K562 (cell line): ENCODE measurements around the gene CCDC194. TPM values are rescaled to one million over a fixed set of nuclear protein-coding genes. Genes with fewer than 3 reads are reported as not detected.

Experiments
- CREBBP ChIP-seq: IDR thresholded peaks from one replicate; pipeline ENCODE4 v1.6.1; 2012; ENCODE audit warnings: low read depth, mild to moderate bottlenecking, control low read depth, inconsistent platforms, low read length
- CSDE1 ChIP-seq, 2 experiments: fragments of 450-650 bp; IDR thresholded peaks; 2 replicates each; pipeline ENCODE4 v1.6.1; 2016; ENCODE audit warnings: mild to moderate bottlenecking in 1 of 2
- FIP1L1 ChIP-seq: fragments of 200-400 bp; formaldehyde crosslinking; IDR thresholded peaks from 2 replicates; pipeline ENCODE4 v1.6.1; 2018; ENCODE audit warnings: mild to moderate bottlenecking, low read depth, low read length; ENCODE audit not compliant: poor library complexity, severe bottlenecking
- GTF2A2 ChIP-seq: IDR thresholded peaks from 2 replicates; pipeline ENCODE4 v1.6.1; 2016; ENCODE audit warnings: mild to moderate bottlenecking, missing genetic modification characterization, missing compliant biosample characterization
- HDAC1 ChIP-seq, 2 experiments: fragments of 450-650 bp; IDR thresholded peaks; 2 replicates each; pipeline ENCODE4 v1.6.1; 2016 to 2017; ENCODE audit warnings: inconsistent platforms in 1 of 2, mild to moderate bottlenecking in 1 of 2, moderate library complexity in 1 of 2
- POU5F1 ChIP-seq: fragments of 150-350 bp; IDR thresholded peaks from 2 replicates; pipeline ENCODE4 v1.6.1; 2014; ENCODE audit warnings: borderline replicate concordance, low read length, low read depth, mild to moderate bottlenecking; ENCODE audit not compliant: partially characterized antibody
- PTRF ChIP-seq: fragments of 450-650 bp; IDR thresholded peaks from 2 replicates; pipeline ENCODE4 v1.6.1; 2016; ENCODE audit warnings: mild to moderate bottlenecking, missing genetic modification characterization, missing compliant biosample characterization
- SMARCC2 ChIP-seq: fragments of 450-650 bp; IDR thresholded peaks from 2 replicates; pipeline ENCODE4 v1.6.1; 2017; ENCODE audit warnings: antibody characterized with exemption, moderate library complexity, mild to moderate bottlenecking, low read depth
- TAL1 ChIP-seq: fragments of 450-650 bp; IDR thresholded peaks from 2 replicates; pipeline ENCODE4 v1.6.1; 2016; ENCODE audit warnings: mild to moderate bottlenecking
- U2AF1 ChIP-seq: fragments of 200-400 bp; formaldehyde crosslinking; optimal IDR thresholded peaks from 2 replicates; pipeline ENCODE3; 2017; ENCODE audit warnings: mild to moderate bottlenecking, low read depth, low read length, moderate library complexity
- polyA plus RNA-seq, 8 experiments: library from polyadenylated mRNA; depleted of rRNA in 4 of 8; stranded (reverse) in 5 of 8; unstranded in 3 of 8; fragments of >200 nt; fragmentation: Nextera tagmentation in 2 of 8; fragmentation: Illumina TruSeq in 1 of 8; extraction: Ambion mirVana in 2 of 8; extraction: Trizol in 1 of 8; gene quantifications; 2 replicates each; pipeline versions ENCODE4 v1.2.1 to v1.2.3, GENCODE V29; 2011 to 2014; ENCODE audit warnings: inconsistent platforms in 1 of 8, missing spikeins in 1 of 8
- total RNA-seq, 7 experiments: library from RNA; depleted of rRNA in 6 of 7; stranded (reverse); fragments of >200 nt in 6 of 7; fragmentation: Illumina TruSeq in 2 of 7; extraction: Trizol in 2 of 7; gene quantifications; 2 replicates each; pipeline versions ENCODE4 v1.2.1 to v1.2.3, GENCODE V29; 2011 to 2021; ENCODE audit warnings: low replicate concordance in 1 of 7
- TF ChIP-seq, protein P1 (sequence below), 2 experiments: fragments of 450-650 bp; IDR thresholded peaks; 2 replicates each; pipeline ENCODE4 v1.6.1; 2016; ENCODE audit warnings: mild to moderate bottlenecking in 2 of 2, borderline replicate concordance in 1 of 2, low read depth in 1 of 2, moderate library complexity in 1 of 2
- TF ChIP-seq, protein P2 (sequence below), 2 experiments: IDR thresholded peaks; 2 replicates each; pipeline ENCODE4 v1.6.1; 2011; ENCODE audit warnings: borderline replicate concordance in 1 of 2, control low read depth in 1 of 2, low read depth in 1 of 2, low read length in 1 of 2, mild to moderate bottlenecking in 1 of 2, mixed read lengths in 1 of 2, moderate library complexity in 1 of 2; ENCODE audit not compliant: insufficient read depth in 1 of 2, insufficient read length in 1 of 2, poor library complexity in 1 of 2, severe bottlenecking in 1 of 2; ENCODE audit errors: extremely low read depth in 1 of 2
- TF ChIP-seq, protein P3 (sequence below): fragments of 450-650 bp; IDR thresholded peaks from 2 replicates; pipeline ENCODE4 v1.6.1; 2016

CCDC194 gene
- total and polyA plus RNA-seq, 9 of the 15 experiments (the other 6 are each of a cell fraction or from before 2014, with no cell fraction given) = 0.13 to 1.3 (median 0.39) TPM; not detected in 3

DNA sequence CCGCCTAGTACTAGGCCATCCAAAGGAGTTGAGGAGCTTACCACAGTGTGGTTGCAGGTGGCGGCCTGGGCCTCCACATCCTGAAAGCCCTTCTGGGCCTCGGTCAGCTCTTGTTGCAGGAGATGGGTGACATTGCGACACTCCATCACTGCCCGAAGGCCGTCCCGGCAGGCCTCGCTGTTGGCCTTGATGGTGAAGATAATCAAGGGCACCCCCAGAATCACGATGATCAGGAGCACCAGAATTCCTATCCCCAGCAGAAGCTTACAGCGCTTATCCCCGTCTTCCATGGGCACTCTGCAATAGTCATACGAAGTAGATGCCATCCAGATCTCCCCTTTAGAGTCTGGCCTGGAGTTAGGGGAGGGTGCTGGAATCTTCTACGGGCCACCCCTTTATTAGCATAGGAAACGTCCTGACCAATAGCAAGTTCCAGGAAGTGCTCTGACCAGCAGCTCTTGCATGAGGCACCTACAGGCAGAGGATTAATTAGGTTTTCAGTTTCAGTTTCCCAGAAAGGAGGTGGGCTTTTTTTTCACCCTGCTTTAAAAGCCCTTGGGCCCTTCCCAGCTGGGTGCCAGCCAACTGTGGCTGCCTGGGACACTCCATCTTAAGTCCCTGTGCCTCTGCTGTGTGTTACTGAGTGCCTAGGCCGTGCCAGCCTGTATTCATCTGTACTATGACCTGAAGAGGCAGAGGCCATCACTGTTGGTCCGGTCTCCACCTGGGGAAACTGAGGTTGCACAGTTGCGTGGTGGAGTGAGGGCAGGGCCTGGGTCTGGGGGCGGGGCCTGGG, 11.5 kb upstream of the CCDC194 start, which contains the start of gene BST2 (continued):
- TF ChIP-seq, protein P1, sequence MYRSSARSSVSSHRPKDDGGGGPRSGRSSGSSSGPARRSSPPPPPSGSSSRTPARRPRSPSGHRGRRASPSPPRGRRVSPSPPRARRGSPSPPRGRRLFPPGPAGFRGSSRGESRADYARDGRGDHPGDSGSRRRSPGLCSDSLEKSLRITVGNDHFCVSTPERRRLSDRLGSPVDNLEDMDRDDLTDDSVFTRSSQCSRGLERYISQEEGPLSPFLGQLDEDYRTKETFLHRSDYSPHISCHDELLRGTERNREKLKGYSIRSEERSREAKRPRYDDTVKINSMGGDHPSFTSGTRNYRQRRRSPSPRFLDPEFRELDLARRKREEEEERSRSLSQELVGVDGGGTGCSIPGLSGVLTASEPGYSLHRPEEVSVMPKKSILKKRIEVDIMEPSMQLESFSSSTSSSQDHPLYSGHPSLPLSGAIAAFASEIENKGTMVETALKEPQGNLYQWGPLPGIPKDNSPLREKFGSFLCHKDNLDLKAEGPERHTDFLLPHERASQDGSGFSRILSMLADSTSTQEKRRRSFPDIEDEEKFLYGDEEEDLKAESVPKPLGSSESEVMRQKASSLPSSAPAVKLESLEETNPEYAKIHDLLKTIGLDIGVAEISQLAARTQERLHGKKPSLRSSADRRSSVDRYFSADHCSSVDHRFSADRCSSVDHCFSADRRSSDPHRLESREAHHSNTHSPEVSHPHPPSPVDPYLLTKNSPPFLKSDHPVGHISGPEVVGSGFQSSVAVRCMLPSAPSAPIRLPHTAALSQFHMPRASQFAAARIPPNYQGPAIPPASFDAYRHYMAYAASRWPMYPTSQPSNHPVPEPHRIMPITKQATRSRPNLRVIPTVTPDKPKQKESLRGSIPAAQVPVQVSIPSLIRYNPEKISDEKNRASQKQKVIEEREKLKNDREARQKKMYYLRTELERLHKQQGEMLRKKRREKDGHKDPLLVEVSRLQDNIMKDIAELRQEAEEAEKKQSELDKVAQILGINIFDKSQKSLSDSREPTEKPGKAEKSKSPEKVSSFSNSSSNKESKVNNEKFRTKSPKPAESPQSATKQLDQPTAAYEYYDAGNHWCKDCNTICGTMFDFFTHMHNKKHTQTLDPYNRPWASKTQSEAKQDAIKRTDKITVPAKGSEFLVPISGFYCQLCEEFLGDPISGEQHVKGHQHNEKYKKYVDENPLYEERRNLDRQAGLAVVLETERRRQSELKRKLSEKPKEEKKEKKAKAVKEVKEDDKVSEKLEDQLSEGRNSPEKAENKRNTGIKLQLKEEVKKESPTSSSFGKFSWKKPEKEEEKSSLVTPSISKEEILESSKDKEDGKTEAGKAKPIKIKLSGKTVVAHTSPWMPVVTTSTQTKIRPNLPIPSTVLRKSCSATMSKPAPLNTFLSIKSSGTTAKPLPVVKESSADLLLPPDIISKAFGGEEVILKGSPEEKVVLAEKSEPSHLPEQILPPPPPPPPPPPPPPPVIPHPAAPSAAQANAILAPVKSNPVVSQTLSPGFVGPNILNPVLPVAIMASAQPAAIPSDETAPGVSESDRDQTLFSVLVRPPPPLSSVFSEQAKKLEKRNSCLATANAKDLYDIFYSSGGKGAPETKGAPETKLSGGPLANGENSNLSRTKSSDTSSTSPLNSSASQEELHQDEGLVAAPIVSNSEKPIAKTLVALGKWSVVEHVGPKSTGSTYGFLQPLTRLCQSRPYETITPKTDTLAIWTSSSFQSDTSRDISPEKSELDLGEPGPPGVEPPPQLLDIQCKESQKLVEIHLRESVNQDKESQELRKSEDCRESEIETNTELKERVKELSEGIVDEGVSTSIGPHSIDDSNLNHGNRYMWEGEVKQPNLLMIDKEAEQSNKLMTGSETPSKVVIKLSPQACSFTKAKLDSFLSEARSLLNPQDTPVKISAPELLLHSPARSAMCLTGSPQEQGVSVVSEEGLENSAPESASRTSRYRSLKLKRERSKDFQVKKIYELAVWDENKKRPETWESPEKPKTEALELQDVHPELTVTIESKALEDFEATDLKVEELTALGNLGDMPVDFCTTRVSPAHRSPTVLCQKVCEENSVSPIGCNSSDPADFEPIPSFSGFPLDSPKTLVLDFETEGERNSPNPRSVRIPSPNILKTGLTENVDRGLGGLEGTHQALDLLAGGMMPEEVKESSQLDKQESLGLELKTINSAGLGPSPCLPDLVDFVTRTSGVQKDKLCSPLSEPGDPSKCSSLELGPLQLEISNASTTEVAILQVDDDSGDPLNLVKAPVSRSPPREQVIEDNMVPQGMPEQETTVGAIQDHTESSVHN (IDR thresholded peaks at IDR 0.05; ENCODE audit: borderline replicate concordance in 1 of 2, low read depth in 1 of 2) = peak in 1 of 2 experiments; percentile 46; a peak in 1 of 4 replicates
- TF ChIP-seq HDAC1 (IDR thresholded peaks at IDR 0.05) = peak in 1 of 2 experiments; percentile 74; a peak in 2 of 4 replicates
- TF ChIP-seq, protein P2, sequence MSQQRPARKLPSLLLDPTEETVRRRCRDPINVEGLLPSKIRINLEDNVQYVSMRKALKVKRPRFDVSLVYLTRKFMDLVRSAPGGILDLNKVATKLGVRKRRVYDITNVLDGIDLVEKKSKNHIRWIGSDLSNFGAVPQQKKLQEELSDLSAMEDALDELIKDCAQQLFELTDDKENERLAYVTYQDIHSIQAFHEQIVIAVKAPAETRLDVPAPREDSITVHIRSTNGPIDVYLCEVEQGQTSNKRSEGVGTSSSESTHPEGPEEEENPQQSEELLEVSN (IDR thresholded peaks at IDR 0.05; ENCODE audit: borderline replicate concordance in 1 of 2, extremely low read depth in 1 of 2, insufficient read depth in 1 of 2, insufficient read length in 1 of 2, low read depth in 1 of 2, low read length in 1 of 2, poor library complexity in 1 of 2, severe bottlenecking in 1 of 2) = peak in 1 of 2 experiments; percentile 11
- TF ChIP-seq CSDE1 (IDR thresholded peaks at IDR 0.05) = no peak
- no peak for TF ChIP-seq U2AF1
- no peak for TF ChIP-seq CREBBP
- TF ChIP-seq GTF2A2 = 0 out of 2 replicates have a peak, but pooled peaks have one; percentile 49
- TF ChIP-seq POU5F1 = no peak
- no peak for TF ChIP-seq TAL1
- TF ChIP-seq, protein P3, sequence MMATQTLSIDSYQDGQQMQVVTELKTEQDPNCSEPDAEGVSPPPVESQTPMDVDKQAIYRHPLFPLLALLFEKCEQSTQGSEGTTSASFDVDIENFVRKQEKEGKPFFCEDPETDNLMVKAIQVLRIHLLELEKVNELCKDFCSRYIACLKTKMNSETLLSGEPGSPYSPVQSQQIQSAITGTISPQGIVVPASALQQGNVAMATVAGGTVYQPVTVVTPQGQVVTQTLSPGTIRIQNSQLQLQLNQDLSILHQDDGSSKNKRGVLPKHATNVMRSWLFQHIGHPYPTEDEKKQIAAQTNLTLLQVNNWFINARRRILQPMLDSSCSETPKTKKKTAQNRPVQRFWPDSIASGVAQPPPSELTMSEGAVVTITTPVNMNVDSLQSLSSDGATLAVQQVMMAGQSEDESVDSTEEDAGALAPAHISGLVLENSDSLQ = peak; percentile 69
- no peak for TF ChIP-seq SMARCC2
- TF ChIP-seq FIP1L1 = no peak
- TF ChIP-seq PTRF = no peak
